ENCODE results near the gene LPAR2.

The LPAR2 gene

GRCh38 chr19:19587771-19588170 lies 40.2 kb downstream of the LPAR2 start:
- no peak for TF ChIP-seq CTCF (IDR thresholded peaks at IDR 0.05; ENCODE audit: low read depth, low read length)
- DNase-seq: no peak
- Histone ChIP-seq H3K4me3 (ENCODE audit: low read depth, low read length) (no peak overlapping the region), H3K27me3 (no peaks in the 10 kb centered on the region), H3K36me3 (no peaks in the 10 kb centered on the region), H3K9me3 (no peaks in the 10 kb centered on the region), H3K4me1 (no peaks in the 10 kb centered on the region)

DNA sequence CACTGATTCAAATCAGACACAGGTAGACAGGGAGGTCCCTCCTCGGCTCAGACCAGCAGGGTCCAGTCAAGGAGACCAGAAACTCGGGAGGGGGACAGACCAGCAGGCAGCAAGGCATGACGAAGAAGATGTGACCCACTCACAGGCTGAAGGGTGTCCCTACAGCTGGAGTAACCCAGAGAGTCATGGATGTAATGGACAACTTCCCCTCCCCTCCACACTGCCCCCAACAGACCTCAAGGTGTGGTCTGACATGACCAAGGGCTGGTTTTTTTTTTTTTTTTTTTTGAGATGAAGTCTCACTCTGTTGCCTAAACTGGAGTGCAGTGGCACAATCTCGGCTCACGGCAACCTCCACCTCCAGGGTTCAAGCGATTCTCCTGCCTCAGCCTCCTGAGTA lies 43.7 kb downstream of the LPAR2 start:
- Histone ChIP-seq H3K4me3 (ENCODE audit: low read depth, low read length) (no peak overlapping the region), H3K36me3 (no peaks in the 10 kb centered on the region), H3K4me1 (no peaks in the 10 kb centered on the region), H3K27me3 (no peaks in the 10 kb centered on the region), H3K9me3 (no peaks in the 10 kb centered on the region)
- DNase-seq: no peak
- no peak for TF ChIP-seq CTCF (IDR thresholded peaks at IDR 0.05; ENCODE audit: low read depth, low read length)

DNA sequence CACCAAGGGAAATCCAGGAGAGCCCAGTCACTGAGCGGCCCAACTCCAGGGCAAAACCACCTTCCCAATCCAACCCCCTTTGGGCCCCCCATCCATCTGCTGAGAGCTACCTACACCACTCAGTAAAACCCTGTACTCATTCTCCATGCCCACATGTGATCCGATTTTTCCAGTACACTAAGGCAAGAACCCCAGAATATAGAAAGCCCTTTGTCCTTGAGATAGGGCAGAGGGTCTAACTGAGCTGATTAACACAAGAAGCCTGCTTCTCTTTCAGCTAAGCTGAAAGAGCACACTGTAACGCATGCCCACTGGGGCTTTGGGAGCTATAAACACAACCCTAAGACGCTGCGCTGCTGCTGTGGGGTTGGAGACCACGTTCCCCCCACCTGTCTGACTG lies 45.5 kb downstream of the LPAR2 start:
- Histone ChIP-seq H3K27me3 (no peaks in the 10 kb centered on the region), H3K4me3 (ENCODE audit: low read depth, low read length) (no peak overlapping the region), H3K4me1 (no peaks in the 10 kb centered on the region), H3K9me3 (no peaks in the 10 kb centered on the region), H3K36me3 (no peaks in the 10 kb centered on the region)
- no peak for TF ChIP-seq CTCF (IDR thresholded peaks at IDR 0.05; ENCODE audit: low read depth, low read length)
- DNase-seq: no peak

DNA sequence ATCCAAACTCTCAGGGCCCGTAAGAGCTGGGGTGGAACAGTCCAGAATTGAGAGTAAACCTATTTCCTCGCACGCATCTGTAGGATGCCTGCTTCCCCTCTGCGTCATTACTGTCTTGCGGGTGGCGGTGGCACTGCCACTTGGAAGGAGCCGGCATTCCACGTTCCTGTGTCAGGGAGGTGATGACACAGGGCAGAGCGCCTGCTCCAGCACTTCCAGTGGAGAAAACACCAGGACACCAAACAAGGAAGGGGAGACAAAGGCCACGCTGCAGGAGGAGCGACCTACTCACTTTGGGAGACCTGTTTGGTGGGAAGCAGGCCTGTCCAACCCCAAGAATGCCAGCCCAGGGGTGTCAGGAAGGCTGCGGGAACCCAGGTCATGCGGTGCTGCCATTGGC lies 46.6 kb downstream of the LPAR2 start:
- no peaks in the 10 kb centered on the region for H3K4me1 ChIP-seq
- no peak for DNase-seq
- no peaks in the 10 kb centered on the region for H3K27me3 ChIP-seq
- no peaks in the 10 kb centered on the region for H3K9me3 ChIP-seq
- H3K36me3 ChIP-seq: no peaks in the 10 kb centered on the region
- H3K4me3 ChIP-seq (ENCODE audit: low read depth, low read length): no peak overlapping the region
- TF ChIP-seq CTCF (IDR thresholded peaks at IDR 0.05; ENCODE audit: low read depth, low read length): no peak

GRCh38 chr19:19580418-19580817 lies 47.6 kb downstream of the LPAR2 start:
- Histone ChIP-seq H3K36me3 (no peaks in the 10 kb centered on the region), H3K27me3 (no peaks in the 10 kb centered on the region), H3K4me3 (ENCODE audit: low read depth, low read length) (no peak overlapping the region), H3K4me1 (no peaks in the 10 kb centered on the region), H3K9me3 (no peaks in the 10 kb centered on the region)
- TF ChIP-seq CTCF (IDR thresholded peaks at IDR 0.05; ENCODE audit: low read depth, low read length): no peak
- no peak for DNase-seq

DNA sequence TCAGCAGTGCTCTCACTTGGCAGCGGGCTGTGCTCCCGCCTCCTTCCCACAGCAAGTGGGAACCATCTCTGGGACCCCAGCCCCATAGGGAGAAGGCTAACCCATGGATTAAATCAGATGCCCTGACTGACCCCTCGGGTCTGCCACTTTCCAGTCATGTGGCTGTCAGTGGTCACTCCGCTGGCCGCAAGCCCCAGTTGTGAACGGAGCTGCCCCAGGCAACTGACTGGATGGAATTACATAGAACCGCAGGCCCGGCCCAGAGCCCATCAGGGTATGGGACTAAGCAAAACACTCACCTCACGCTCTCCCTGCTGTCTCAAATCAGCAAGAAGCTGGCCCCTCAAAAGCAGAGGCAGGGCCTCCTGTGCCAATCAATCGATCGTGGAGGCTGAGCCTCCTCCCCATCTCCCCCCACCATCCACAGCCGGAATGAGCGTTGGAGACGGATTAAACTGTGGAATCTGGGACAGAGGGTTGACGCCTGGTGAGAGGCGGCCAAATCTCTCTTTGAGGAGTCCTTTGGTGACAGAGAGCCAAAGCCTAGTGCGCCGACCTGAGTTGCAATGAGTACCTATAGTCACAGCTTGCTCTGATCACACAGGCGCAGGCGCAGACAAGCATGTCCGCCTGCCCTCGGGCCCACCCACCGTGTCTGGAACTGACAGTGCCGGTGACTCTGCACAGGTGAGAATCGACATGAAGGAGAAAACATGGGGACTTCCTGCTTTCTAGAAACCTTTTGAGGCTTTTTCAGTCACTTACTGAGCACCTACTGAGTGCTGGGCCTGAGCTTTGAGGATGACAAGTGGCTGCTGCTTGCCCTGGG lies 48.3 kb downstream of the LPAR2 start:
- H3K27me3 ChIP-seq: no peaks in the 10 kb centered on the region
- no peaks in the 10 kb centered on the region for H3K9me3 ChIP-seq
- DNase-seq: no peak
- H3K4me3 ChIP-seq (ENCODE audit: low read depth, low read length): no peak overlapping the region
- no peaks in the 10 kb centered on the region for H3K4me1 ChIP-seq
- TF ChIP-seq CTCF (IDR thresholded peaks at IDR 0.05; ENCODE audit: low read depth, low read length): no peak
- H3K36me3 ChIP-seq: no peaks in the 10 kb centered on the region

Measured in BE2C (cell line).